ENCODE results near the gene GRIN1. TPM values are rescaled to one million over a fixed set of nuclear protein-coding genes. Genes with fewer than 3 reads are reported as not detected.
"Not testable (repeated sequence)": the region's sequence is repeated elsewhere in the genome, so short reads cannot be mapped to it uniquely, and the experiment has no call there.

Gene GRIN1
- total RNA-seq, 1 donor, result not detected

DNA sequence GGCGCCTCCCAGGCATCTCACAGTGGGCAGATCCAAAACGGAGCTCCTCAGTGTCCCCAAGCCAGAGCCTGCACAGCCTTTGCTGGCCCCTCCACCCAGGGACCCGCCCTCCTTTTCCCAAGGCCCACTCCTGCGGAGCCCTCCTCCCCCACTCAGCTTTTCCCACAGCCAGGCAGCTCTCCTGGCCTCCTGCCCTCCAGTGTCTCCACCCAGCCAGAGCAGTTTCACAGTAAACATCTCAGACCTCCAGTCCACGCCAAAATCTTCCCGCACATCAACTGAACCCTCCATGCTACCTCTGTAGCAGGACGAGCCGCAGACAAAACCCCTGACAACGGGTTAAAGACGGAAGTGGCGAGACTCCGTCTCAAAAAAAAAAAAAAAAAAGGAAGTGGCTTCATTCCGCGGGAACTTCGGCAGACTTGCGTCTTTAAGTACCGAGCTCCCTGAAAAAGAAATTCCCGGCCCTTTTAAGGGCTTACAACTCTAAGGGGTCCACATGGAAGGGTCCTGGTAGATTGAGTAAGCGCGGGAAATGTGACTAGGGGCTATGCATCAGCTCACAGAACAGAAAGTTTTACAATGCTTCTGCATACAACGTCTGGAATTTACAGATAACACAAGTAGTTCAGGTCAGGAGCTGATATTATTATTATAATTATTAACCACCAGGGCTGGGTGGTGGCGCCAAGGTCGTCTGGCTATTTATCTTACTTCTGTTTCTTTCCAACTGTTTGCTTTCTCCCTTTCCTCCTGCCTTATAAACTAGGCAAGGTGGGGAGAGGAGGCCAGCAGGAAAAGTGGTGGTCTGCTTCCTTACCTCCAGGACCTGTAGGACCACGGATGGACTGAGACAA, 11.4 kb upstream of the GRIN1 start:
- H3K4me3 ChIP-seq (ENCODE audit: low read depth, low read length), result peak overlapping the region; percentile 81
- peak; percentile 48 for DNase-seq (ENCODE audit: low read depth)
- TF ChIP-seq, protein P1, sequence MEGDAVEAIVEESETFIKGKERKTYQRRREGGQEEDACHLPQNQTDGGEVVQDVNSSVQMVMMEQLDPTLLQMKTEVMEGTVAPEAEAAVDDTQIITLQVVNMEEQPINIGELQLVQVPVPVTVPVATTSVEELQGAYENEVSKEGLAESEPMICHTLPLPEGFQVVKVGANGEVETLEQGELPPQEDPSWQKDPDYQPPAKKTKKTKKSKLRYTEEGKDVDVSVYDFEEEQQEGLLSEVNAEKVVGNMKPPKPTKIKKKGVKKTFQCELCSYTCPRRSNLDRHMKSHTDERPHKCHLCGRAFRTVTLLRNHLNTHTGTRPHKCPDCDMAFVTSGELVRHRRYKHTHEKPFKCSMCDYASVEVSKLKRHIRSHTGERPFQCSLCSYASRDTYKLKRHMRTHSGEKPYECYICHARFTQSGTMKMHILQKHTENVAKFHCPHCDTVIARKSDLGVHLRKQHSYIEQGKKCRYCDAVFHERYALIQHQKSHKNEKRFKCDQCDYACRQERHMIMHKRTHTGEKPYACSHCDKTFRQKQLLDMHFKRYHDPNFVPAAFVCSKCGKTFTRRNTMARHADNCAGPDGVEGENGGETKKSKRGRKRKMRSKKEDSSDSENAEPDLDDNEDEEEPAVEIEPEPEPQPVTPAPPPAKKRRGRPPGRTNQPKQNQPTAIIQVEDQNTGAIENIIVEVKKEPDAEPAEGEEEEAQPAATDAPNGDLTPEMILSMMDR (IDR thresholded peaks at IDR 0.05; ENCODE audit: insufficient read depth, low read length), result no peak

DNA sequence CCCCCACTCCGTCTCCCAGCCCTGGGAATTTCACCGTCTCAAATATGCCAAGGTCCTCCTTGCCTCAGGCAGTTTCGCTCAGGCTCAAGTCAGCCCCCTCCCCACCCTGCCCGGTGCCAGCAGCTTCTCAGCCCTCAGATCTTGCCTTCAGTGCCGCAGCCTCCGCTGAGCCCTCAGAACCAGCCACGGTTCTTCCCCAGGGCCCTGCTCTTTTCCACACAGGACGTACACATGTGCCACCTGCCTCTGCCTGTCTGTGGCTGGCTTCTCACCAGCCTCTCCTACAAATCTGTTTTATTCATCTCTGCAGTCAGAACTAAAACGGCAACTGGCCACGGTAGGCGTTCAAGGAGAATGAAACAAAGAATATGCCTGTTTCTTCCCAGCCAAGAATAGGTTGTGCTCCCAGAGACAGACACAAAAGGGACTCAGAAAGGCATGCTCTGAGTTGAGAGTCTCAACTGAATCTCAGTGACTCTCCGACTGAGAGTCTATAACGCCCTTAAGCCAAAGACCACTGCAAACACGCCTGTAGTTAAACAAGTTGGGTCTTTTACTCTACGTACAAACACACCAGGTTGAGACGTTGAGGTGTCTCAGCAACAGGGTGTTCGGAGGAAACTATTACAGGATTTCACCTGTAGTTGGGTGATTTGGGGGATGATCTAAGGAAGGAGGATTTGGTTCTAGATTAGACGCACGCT, 10.6 kb upstream of the GRIN1 start:
- H3K4me3 ChIP-seq (ENCODE audit: low read depth, low read length), result peak overlapping the region; percentile 81
- TF ChIP-seq, protein P1 (IDR thresholded peaks at IDR 0.05; ENCODE audit: insufficient read depth, low read length), result no peak
- no peak for DNase-seq (ENCODE audit: low read depth)

DNA sequence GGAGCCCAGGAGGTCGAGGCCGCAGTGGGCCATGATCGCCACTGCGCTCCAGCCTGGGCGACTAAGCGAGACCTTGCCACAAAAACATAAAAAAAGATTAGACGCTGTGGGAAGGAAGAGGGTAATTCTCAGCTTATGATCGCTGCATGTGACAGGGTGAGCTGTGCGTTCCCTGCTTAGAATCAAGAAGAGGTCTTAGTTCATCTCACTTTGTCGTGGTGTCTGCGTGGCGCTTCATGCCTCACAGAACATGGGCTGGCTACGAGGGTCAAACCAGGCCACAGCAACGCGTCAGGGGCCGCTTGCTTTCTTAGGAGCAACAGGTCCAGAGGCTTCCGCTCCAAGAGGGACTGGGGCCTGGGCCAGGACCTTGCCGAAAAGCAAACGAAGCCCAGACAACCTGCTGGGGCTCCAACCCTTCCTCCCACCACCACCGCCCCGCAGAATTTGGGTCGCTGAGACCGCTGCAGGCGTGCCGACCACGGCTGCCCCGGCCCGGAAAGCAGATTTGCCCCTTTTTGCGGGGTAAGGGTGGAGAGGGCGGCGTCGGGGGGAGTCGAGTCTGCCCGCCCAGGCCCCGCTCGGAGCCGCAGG, 10.0 kb upstream of the GRIN1 start:
- peak; percentile 13 for DNase-seq (ENCODE audit: low read depth)
- TF ChIP-seq, protein P1 (IDR thresholded peaks at IDR 0.05; ENCODE audit: insufficient read depth, low read length), result no peak
- peak overlapping the region; percentile 81 for H3K4me3 ChIP-seq (ENCODE audit: low read depth, low read length)

DNA sequence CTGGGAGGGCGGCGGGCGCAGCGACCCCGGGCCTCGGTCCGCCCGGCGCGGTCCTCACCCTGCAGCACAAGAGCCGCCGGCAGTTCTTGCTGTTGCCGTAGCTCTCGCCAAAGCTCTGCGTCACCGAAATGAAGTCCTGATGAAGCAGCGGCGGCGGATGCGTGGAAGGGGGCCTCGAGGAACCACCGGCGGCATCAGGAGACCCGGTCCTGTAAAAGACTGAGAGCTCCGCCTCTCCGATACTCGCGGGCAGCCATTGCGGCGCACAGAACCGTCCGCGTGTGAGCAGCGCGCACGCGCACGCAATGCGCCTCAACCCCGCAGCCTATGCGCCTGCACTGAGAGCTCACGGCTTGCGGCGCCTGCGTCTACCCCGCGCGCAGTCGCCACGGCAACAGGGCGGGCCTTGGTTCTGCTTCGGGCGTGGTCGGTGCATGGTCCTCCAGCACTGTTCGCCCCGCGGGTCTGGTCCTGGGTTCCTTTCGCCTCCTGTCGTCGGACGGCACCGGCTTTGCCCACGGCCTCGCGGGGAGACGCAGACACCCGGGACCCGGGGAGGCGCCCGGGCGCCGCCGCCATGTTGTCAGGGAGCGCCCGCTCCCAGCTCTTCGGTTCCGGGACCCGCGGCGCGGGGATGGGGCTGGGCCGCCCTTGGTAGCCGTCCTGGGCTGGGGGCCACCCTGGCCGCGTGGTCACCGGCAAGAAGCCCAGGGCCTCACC, 9.3 kb upstream of the GRIN1 start:
- peak; percentile 90 for DNase-seq (ENCODE audit: low read depth)
- TF ChIP-seq, protein P1 (IDR thresholded peaks at IDR 0.05; ENCODE audit: insufficient read depth, low read length), result no peak
- H3K4me3 ChIP-seq (ENCODE audit: low read depth, low read length), result peak overlapping the region; percentile 81

DNA sequence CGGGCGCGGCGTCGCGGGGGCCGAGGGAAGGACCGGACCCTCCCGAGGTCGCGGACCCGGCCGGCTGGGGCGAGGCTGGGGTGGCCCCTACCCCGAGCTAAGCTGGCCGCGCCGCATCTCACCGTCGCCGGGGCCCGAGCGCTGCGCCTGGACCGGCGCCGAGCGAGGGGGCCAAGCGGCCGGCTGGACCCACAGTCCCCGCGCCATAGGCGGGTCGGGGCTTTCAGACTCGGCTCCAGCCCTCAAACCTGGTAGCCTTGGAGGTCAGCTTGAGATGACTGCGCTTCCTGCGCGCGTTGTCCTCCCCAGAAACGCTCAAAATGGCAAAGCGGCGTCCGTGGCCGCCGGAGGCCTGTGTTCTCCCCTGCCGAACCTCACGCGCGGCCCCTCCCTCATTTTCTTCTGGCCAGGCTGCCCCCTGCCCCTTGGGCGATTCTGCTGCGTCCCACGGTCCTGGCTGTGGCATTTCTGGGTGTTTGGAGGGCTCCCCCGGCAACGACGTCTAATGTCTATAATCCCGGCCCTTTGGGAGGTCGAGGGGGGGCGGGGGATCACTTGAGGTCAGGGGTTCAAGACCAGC, 8.7 kb upstream of the GRIN1 start:
- TF ChIP-seq, protein P1 (IDR thresholded peaks at IDR 0.05; ENCODE audit: insufficient read depth, low read length), result no peak
- no peak for DNase-seq (ENCODE audit: low read depth)
- H3K4me3 ChIP-seq (ENCODE audit: low read depth, low read length), result peak overlapping the region; percentile 81

DNA sequence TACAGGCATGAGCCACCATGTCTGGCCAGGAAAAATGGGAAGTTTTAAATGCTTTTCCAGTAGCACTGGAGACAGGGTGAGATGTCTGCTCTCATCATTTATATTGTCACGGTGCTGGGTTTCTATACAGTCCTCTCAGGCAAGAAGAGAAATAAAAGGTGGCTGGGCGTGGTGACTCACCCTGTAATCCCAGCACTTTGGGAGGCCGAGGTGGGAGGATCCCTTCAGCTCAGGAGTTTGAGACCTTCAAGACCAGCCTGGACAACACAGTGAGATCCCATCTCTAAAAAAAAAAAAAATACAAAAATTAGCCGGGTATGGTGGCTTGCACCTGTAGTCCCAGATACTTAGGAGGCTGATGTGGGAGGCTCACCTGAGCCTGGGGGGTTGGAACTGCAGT, 4.8 kb upstream of the GRIN1 start:
- DNase-seq (ENCODE audit: low read depth), result no peak
- TF ChIP-seq, protein P1 (IDR thresholded peaks at IDR 0.05; ENCODE audit: insufficient read depth, low read length), result no peak
- no peak overlapping the region for H3K4me3 ChIP-seq (ENCODE audit: low read depth, low read length)

DNA sequence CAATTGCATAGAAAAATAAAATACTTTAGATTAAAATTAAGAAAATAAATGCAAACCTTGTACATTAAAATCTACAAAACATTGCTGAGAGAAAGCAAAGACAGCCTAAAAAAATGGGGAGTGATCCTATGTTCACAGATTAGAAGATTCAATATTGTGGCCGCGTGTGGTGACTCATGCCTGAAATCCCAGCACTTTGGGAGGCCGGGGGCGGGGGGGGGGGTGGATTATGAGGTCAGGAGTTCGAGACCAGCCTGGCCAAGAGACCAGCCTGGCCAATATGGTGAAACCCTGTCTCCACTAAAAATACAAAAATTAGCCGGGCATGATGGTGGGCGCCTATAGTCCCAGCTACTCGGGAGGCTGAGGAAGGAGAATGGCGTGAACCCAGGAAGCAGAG, 3.8 kb upstream of the GRIN1 start:
- H3K4me3 ChIP-seq (ENCODE audit: low read depth, low read length); DNase-seq (ENCODE audit: low read depth): not testable (repeated sequence)
